Right hindlimb (tissue), 1 donor: ENCODE measurements around the gene SLC4A7.
"Not testable (repeated sequence)": the region's sequence is repeated elsewhere in the genome, so short reads cannot be mapped to it uniquely, and the experiment has no call there.

ENCODE experiments used
- DNase-seq: peaks from one replicate; pipeline ENCODE4 v3.0.0-alpha.2; 2018

SLC4A7 gene

DNA sequence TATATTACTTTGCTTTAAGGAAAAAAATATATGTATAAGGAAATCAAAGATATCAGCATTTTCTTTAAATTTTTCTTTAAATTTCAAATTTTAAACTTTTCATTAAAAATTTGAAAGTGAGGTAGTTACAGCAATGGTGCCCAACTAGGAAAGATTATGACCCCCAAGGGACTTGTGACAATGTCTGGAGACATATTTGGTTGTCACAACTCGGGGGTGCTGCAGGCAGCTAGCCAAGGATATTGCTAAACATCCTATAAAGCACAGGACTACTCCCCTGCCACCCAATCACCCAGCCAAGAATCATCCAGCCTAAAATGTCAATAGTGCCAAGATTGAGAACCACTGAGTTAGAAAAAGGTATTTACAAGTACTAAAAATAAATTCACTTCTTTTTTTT is 57.3 kb downstream of the SLC4A7 start:
- no peak for DNase-seq

GRCh38 chr3:27425896-27426565 is 58.2 kb downstream of the SLC4A7 start:
- DNase-seq = no peak

- not testable (repeated sequence) for DNase-seq
These were observed 59.2 kb downstream of the SLC4A7 start for GRCh38 chr3:27424812-27425521.

- no peak for DNase-seq
These were observed 60.7 kb downstream of the SLC4A7 start for GRCh38 chr3:27423463-27423862.

DNA sequence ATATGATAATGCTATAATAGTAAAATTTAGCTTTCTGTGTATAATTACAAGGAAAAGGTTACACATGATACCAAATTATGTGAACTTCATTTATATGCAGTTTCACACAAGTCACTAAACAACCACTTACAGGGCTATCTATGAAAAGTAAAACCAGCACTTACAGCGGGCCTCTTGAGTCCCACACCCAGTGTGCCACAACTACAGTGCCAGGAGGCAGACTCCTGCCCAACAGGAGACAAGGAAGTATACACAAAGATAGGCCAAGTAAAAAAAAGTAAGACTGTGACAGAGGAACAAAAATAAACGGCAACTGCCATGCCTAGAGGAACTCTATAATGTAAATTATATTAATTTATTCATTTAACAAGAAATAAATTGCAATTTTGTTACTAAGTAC is 61.6 kb downstream of the SLC4A7 start:
- no peak for DNase-seq

- DNase-seq = no peak
These were observed 69.0 kb downstream of the SLC4A7 start for GRCh38 chr3:27415202-27415601.

DNA sequence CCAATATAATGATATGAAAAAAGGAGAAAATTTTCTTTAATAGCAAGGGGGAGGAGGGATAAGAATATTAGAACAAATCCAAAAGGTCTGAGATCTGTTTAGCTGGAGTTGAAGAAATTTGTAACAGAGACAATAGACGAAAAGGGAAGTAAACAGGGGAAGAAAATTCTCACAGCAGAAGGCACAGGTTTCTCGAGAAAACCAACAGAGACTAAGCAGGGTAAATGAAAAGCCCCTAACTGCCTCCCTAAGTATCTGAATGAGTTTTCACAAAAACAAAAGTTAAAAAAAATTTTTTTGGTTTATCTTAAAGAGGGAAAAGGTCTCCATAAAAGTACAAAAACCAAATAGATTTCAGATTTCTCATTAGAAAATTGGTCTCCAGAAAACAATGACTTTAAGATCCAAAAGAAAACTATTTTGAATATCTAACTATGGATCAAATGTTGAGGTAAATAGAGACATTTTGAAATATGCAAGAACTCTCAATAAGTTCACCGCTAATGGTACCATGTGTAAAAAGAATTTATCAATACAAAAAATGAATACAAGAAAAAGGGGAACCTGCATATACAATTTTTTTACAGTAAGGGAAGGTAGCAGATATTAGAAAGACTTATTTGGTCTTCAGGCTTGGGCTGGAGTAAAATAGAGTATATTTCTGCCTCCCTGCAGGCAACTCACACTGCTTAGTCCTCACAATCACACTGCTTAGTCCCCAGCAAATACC is 91.1 kb downstream of the SLC4A7 start:
- no peak for DNase-seq

DNA sequence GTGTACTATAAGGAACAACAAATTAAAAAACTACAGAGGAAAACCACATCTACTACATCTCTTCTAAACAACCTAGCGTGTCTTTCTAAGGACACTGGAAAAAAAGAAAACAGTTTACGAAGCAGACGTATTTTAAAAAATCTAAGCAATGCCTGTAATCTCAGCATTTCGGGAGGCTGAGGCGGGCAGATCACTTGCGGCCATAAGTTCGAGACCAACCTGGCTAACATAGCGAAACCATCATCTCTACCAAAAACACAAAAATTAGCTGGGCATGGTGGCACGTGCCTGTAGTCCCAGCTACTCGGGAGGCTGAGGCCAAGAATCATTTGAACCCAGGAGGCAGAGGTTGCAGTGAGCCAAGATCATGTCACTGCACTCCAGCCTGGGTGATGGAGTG is 91.8 kb downstream of the SLC4A7 start:
- DNase-seq = not testable (repeated sequence)

DNA sequence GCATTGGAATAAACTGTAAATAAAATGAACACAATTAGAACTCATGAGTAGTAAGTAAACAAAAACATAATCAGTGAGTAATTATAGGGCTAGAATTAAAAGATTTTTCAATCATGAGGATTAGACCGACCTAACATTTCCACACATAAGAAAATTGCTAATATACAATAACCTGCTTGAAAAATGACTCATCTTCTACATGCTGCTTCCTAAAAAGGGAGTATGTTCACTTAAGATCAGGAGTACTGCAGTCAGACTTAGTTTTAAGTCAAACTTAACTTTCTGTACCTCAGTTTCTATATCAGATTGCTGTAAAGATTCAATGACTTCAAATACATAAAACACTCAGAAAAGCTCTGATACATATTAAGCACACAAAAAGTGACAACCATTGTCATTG is 92.4 kb downstream of the SLC4A7 start:
- no peak for DNase-seq

- DNase-seq = no peak
These were observed 96.6 kb downstream of the SLC4A7 start for GRCh38 chr3:27387625-27388024.

DNA sequence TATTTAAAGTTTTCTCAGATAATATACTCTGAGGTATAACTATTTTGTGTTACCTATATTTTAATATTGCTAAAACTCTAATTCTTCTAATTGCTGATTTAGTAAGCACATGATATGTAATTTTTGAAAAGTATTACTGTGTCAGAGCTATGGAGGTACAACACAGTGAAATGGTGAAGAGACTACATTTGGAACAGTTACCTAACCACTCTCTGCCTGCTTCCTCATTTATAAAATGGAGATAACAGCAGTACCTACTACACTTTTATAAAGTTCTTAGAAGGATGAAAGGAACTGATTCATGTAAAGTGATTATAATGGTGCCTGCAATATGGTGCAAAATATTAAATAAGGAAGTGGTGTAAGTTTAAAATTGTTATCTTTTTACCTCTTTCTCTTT is 98.7 kb downstream of the SLC4A7 start:
- DNase-seq = no peak

GRCh38 chr3:27384191-27384590 is 100.0 kb downstream of the SLC4A7 start:
- no peak for DNase-seq

DNA sequence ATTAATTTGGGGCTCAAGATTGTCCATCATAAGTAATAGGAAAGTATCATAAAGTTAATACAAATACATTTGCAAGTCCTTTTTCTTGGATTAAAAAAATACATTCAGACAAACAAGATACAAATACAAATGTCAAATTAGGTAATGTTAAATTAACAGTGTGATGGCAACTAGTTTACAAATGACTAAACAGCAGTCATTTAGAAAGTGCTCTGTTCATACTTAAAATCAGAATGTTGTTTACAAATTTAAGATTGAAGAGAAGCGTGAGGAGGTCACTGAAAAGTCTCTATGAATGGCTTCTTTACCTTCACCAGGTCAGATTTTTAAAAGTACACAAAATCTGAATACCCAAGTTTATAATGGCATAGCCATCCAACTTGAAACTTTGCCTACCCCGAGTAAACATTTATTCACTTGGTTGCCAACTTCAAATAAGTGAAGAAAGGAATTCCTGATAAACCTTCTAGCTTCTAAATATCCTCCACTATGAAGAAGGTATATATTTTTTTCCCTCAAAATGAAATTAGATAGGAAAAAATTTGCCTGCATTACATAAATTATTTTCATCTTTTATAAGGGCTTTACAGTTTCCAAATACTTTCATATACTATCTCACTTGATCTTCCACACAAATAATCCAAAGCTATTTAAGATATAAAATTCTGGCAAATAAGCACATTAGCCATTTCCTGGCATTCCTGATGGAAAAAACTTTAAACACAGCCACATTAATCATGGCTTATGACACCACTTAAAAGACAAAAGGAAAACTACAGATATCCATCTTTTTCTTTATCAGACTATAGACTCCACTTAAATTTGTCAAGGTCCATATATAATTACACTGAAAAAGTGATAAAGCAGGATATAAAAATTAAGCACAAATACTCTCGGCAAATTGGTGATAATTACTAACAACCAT is 103.5 kb downstream of the SLC4A7 start:
- DNase-seq = no peak

DNA sequence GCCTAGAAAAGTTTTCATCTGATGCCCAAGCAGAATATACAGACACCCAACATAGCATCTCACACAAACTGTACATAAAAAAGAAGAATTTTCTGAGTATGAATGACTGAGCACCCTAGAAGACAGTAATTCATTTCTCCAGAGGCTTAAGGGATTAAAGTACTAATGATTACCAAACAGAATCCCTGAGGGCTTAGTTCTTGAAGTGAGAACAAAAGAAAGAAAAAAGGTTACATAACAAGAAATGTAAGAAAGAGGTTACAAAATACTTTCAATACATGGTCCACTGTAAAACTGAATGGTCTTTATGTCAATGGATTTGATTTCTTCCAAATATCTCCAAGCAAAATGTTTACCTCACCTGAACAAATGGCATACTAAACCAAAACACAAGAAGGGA is 105.9 kb downstream of the SLC4A7 start:
- no peak for DNase-seq

- no peak for DNase-seq
These were observed 107.9 kb downstream of the SLC4A7 start for GRCh38 chr3:27376109-27376772.

DNA sequence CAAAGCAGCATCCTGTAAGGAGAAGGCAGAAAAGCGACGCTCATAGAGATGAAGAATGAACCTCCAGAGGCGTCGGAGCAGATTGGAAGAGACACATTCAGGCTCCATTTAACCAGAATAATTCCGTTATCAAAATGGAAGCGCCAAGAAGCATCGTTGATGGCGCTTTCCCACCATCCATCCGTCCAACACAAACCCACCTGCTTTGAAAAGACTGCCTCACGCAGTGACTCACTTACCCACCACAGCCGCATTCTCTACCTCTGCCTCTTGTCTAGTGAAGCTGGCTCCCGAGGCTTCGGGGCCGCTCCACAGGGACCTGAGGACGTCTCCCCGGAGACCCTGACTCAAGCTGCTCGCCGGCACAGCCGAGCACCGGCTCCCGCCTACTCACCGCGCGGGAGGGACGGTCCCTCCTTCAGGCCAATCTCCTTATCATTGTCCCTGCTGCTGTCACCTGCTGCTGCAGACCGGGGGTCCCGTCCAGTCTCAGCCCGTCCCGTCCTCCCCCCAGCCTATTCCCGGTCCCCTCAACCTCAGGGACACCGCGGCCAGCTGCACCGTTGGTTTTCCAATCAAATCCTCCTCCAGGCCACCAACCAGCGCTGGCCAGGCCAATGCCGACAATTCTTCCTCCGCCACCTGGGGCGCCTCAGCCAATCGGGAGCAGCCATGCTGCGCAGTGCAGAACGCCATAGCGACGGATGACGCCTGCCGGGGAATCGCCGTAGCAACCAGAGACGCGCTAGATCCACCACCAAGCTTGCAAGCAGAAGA is 115.2 kb downstream of the SLC4A7 start, which contains the start of gene NEK10:
NEK10 (minus strand) TSS at position 553 of the 777 bp plus-strand sequence. CDS start 16,501 bp downstream, outside the sequence.
- DNase-seq = peak; percentile 94

GRCh38 chr3:27366062-27366591 is 118.1 kb downstream of the SLC4A7 start:
- no peak for DNase-seq

- no peak for DNase-seq
These were observed 123.8 kb downstream of the SLC4A7 start for GRCh38 chr3:27360113-27361078.

DNA sequence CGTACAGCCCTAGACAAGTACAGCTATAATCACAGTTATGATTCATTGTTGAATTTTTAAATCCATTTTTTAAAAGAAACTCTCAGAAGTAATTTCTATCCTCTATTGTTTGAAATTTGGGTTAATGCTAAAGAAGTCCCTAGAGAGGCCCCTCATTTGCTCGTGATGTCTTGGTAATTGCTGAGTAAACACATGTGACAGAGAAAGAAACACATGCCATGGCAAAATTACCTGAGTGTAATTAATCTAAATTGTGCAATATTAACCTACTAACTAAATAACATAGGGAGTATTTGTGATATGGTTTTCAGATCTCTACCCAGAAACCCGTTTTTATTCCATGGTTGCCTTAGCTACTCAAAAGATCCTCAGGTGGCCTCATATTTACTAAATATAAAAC is 125.8 kb downstream of the SLC4A7 start:
- no peak for DNase-seq
